HepG2 (cell line): ENCODE measurements around the gene PITRM1. TPM values are rescaled to one million over a fixed set of nuclear protein-coding genes. Genes with fewer than 3 reads are reported as not detected.

ENCODE experiments used
- ATAC-seq: fragments of 200-7000 bp; cut with Tn5 transposase; 3 replicates; pipeline ENCODE4 v1.9.1; 2020; ENCODE audit warnings: mild to moderate bottlenecking, moderate library complexity
- BruUV-seq: library from RNA; stranded (reverse); fragments of 400-500 nt; replicated peaks from 2 replicates; lab custom pipeline; 2021; lab: Mats Ljungman, UMichigan
- CTCF ChIA-PET: fragments of 300-600 bp; formaldehyde crosslinking; extraction: SDS; loops from one replicate; lab custom pipeline; 2021; ENCODE audit warnings: low total read pairs, inconsistent platforms, low intra/inter-chr PET ratio; lab: Yijun Ruan, JAX
- POLR2A ChIA-PET: fragments of 350-600 bp; sonication (Branson Sonifier 250); formaldehyde crosslinking; loops from one replicate; lab custom pipeline; 2020; ENCODE audit warnings: antibody characterized with exemption, inconsistent platforms; lab: Yijun Ruan, JAX
- DNase-seq: peaks from one replicate; pipeline ENCODE4 v3.0.0-alpha.2; 2015; ENCODE audit warnings: low spot score
- FAIRE-seq: peaks from 3 replicates; lab custom pipeline; 2011; peaks lifted over from hg19 to GRCh38; lab: Jason Lieb, UNC
- H2AFZ ChIP-seq: one replicate; pipeline ENCODE4 v1.6.1; 2011; ENCODE audit warnings: low read length, inconsistent platforms
- H3K27ac ChIP-seq: fragments of 300-600 bp; 3 replicates; pipeline ENCODE4 v1.8.0; 2011; ENCODE audit warnings: mixed run types, mild to moderate bottlenecking, mixed read lengths, low read length, inconsistent platforms; ENCODE audit not compliant: insufficient read depth; ENCODE audit errors: extremely low read length
- H3K27me3 ChIP-seq, 2 experiments: fragments of 200-600 bp in 1 of 2; 2 replicates in 1 of 2; 3 replicates in 1 of 2; pipeline versions ENCODE4 v1.6.0 to v1.8.0; 2011; ENCODE audit warnings: low read length in 2 of 2, mild to moderate bottlenecking in 2 of 2, moderate library complexity in 2 of 2, inconsistent platforms in 1 of 2; ENCODE audit not compliant: insufficient read depth in 2 of 2, control insufficient read depth in 1 of 2
- H3K36me3 ChIP-seq, 2 experiments: fragments of 200-600 bp in 1 of 2; replicated peaks in 1 of 2; 2 replicates in 1 of 2; 3 replicates in 1 of 2; pipeline versions ENCODE4 v1.5.1 to v1.8.0; 2011; ENCODE audit warnings: low read length in 2 of 2, inconsistent platforms in 1 of 2; ENCODE audit not compliant: insufficient read depth in 2 of 2, control insufficient read depth in 1 of 2
- H3K4me1 ChIP-seq: 2 replicates; pipeline ENCODE4 v1.5.1; 2012; ENCODE audit warnings: low read length, inconsistent platforms; ENCODE audit not compliant: insufficient read depth
- H3K4me2 ChIP-seq: 2 replicates; pipeline ENCODE4 v1.6.0; 2011; ENCODE audit warnings: low read depth, low read length, inconsistent platforms
- H3K4me3 ChIP-seq, 3 experiments: fragments of 200-600 bp in 1 of 3; sonication (generic), shearing (Covaris generic) in 1 of 3; replicated peaks in 1 of 3; 2 replicates each; pipeline ENCODE4 v1.5.1; 2011 to 2016; ENCODE audit warnings: low read length in 3 of 3, inconsistent platforms in 2 of 3, low read depth in 2 of 3, mild to moderate bottlenecking in 2 of 3, control low read depth in 1 of 3, mixed read lengths in 1 of 3; ENCODE audit not compliant: insufficient read depth in 1 of 3
- H3K79me2 ChIP-seq: one replicate; pipeline ENCODE4 v1.6.1; 2011; ENCODE audit warnings: low read length, inconsistent platforms; ENCODE audit not compliant: insufficient read depth
- H3K9ac ChIP-seq: 2 replicates; pipeline ENCODE4 v1.6.0; 2011; ENCODE audit warnings: mild to moderate bottlenecking, low read depth, low read length, inconsistent platforms; ENCODE audit not compliant: insufficient read depth
- H3K9me3 ChIP-seq: 2 replicates; pipeline ENCODE4 v1.5.1; 2012; ENCODE audit warnings: mild to moderate bottlenecking, low read length
- H4K20me1 ChIP-seq: 2 replicates; pipeline ENCODE4 v1.6.0; 2011; ENCODE audit warnings: inconsistent platforms, mild to moderate bottlenecking, low read length, moderate library complexity; ENCODE audit not compliant: insufficient read depth
- ATF3 ChIP-seq: sonication (generic); formaldehyde crosslinking; IDR thresholded peaks from 2 replicates; pipeline ENCODE4 v1.4.0; 2020; ENCODE audit warnings: missing genetic modification reagents
- HBP1 ChIP-seq: IDR thresholded peaks from 2 replicates; pipeline ENCODE4 v1.6.1; 2016; ENCODE audit warnings: low read depth, control low read depth
- MED8 ChIP-seq: sonication (generic); formaldehyde crosslinking; IDR thresholded peaks from 2 replicates; pipeline ENCODE4 v1.8.1; 2023; ENCODE audit warnings: mild to moderate bottlenecking, missing genetic modification reagents; ENCODE audit not compliant: insufficient replicate concordance
- PHF8 ChIP-seq: sonication (generic); formaldehyde crosslinking; IDR thresholded peaks from 2 replicates; pipeline ENCODE4 v1.5.0; 2020; ENCODE audit warnings: missing genetic modification reagents
- SP1 ChIP-seq, 2 experiments: fragments of 450-650 bp in 1 of 2; sonication (generic) in 1 of 2; formaldehyde crosslinking in 1 of 2; IDR thresholded peaks; 2 replicates each; pipeline versions ENCODE4 v1.4.0 to v1.6.1; 2016 to 2020; ENCODE audit warnings: missing genetic modification reagents in 1 of 2
- STAT6 ChIP-seq: sonication (generic); formaldehyde crosslinking; IDR thresholded peaks from 2 replicates; pipeline ENCODE4 v1.4.0; 2020; ENCODE audit warnings: missing genetic modification reagents, mild to moderate bottlenecking, borderline replicate concordance
- ZNF33A ChIP-seq: sonication (generic); formaldehyde crosslinking; IDR thresholded peaks from 2 replicates; pipeline ENCODE4 v1.5.1; 2020; ENCODE audit warnings: missing genetic modification reagents, mild to moderate bottlenecking, moderate library complexity, borderline replicate concordance
- ZNF780A ChIP-seq: sonication (generic); formaldehyde crosslinking; IDR thresholded peaks from 2 replicates; pipeline ENCODE4 v1.8.0; 2022; ENCODE audit warnings: mild to moderate bottlenecking, missing genetic modification reagents, moderate library complexity
- WGBS: methylation state at CpG from one replicate; pipeline ENCODE4 v1.1.6; 2017; ENCODE audit warnings: low lambda C conversion rate; 5-methylcytosine and 5-hydroxymethylcytosine counted together
- in situ Hi-C: cut with HindIII; loops from 2 replicates; pipeline ENCODE4 v1.10.0; 2017; ENCODE audit warnings: low pct_unique_long_range_greater_than_20kb; ENCODE audit not compliant: extremely low pct_ligation_motif_present
- intact Hi-C: fragments of 100-400 bp; cut with micrococcal nuclease; formaldehyde crosslinking; loops from one replicate; pipeline ENCODE4 v1.10.0; 2022; ENCODE audit not compliant: unreplicated experiment
- polyA plus RNA-seq, 8 experiments: library from polyadenylated mRNA; depleted of rRNA in 3 of 8; stranded (reverse) in 7 of 8; unstranded in 1 of 8; fragments of >200 nt; fragmentation: Illumina TruSeq in 4 of 8; extraction: Trizol in 4 of 8; gene quantifications; 2 replicates each; pipeline versions ENCODE4 v1.2.1 to v1.2.3, GENCODE V29; 2011 to 2016; ENCODE audit warnings: low read depth in 4 of 8, missing spikeins in 1 of 8, mixed read lengths in 1 of 8; ENCODE audit not compliant: insufficient read depth in 1 of 8
- total RNA-seq, 5 experiments: library from RNA; depleted of rRNA; stranded (reverse); fragments of >200 nt; fragmentation: Illumina TruSeq; extraction: Trizol; gene quantifications; 2 replicates each; pipeline ENCODE4 v1.2.3, GENCODE V29; 2016; ENCODE audit warnings: low read depth in 1 of 5
- TF ChIP-seq, protein P1 (sequence below): sonication (generic); formaldehyde crosslinking; IDR thresholded peaks from 2 replicates; pipeline ENCODE4 v1.4.0; 2020; ENCODE audit warnings: mild to moderate bottlenecking, missing genetic modification reagents, borderline replicate concordance
- TF ChIP-seq, protein P2 (sequence below): sonication (generic); formaldehyde crosslinking; IDR thresholded peaks from 2 replicates; pipeline ENCODE4 v1.4.0; 2020; ENCODE audit warnings: missing genetic modification reagents

PITRM1 gene
- total and polyA plus RNA-seq, 2 of the 13 experiments (the other 11 are each of a cell fraction or from before 2014, with no cell fraction given) = 16.4 to 29.0 TPM

- no peaks in the 10 kb centered on the region for H3K9me3 ChIP-seq
- ATAC-seq = no peak
- no peak overlapping the region for H3K9ac ChIP-seq
- no peak for FAIRE-seq
- no peaks in the 10 kb centered on the region; a peak in 1 of 5 replicates for H3K27me3 ChIP-seq
- in situ Hi-C loops = no loop called here
- no peak overlapping the region for H3K27ac ChIP-seq
- peaks cover 39% of the 10 kb centered on the region for H3K4me1 ChIP-seq
- 86% methylated on average over 9 of the region's 9 CpGs for WGBS
- no peaks in the 10 kb centered on the region for H3K36me3 ChIP-seq
- ChIA-PET CTCF (no interaction called here), POLR2A (no interaction called here)
- intact Hi-C loops = no loop called here
- no peak overlapping the region for H3K4me2 ChIP-seq
- no TSS peak for BruUV-seq
- H2AFZ ChIP-seq = no peak overlapping the region
- H3K79me2 ChIP-seq = no peaks in the 10 kb centered on the region
- DNase-seq = no peak
- no peaks in the 10 kb centered on the region for H4K20me1 ChIP-seq
- no peak overlapping the region for H3K4me3 ChIP-seq
- TF ChIP-seq ZNF780A (CRISPR knock-in tag) (no peak), STAT6 (CRISPR knock-in tag) (no peak), ZNF33A (no peak), MED8 (CRISPR knock-in tag) (no peak), PHF8 (CRISPR knock-in tag) (no peak), ATF3 (no peak), HBP1 (CRISPR knock-in tag) (no peak), SP1 (IDR thresholded peaks at IDR 0.05) (no peak), SP1 (CRISPR knock-in tag; IDR thresholded peaks at IDR 0.05) (no peak)
- TF ChIP-seq, protein P1, sequence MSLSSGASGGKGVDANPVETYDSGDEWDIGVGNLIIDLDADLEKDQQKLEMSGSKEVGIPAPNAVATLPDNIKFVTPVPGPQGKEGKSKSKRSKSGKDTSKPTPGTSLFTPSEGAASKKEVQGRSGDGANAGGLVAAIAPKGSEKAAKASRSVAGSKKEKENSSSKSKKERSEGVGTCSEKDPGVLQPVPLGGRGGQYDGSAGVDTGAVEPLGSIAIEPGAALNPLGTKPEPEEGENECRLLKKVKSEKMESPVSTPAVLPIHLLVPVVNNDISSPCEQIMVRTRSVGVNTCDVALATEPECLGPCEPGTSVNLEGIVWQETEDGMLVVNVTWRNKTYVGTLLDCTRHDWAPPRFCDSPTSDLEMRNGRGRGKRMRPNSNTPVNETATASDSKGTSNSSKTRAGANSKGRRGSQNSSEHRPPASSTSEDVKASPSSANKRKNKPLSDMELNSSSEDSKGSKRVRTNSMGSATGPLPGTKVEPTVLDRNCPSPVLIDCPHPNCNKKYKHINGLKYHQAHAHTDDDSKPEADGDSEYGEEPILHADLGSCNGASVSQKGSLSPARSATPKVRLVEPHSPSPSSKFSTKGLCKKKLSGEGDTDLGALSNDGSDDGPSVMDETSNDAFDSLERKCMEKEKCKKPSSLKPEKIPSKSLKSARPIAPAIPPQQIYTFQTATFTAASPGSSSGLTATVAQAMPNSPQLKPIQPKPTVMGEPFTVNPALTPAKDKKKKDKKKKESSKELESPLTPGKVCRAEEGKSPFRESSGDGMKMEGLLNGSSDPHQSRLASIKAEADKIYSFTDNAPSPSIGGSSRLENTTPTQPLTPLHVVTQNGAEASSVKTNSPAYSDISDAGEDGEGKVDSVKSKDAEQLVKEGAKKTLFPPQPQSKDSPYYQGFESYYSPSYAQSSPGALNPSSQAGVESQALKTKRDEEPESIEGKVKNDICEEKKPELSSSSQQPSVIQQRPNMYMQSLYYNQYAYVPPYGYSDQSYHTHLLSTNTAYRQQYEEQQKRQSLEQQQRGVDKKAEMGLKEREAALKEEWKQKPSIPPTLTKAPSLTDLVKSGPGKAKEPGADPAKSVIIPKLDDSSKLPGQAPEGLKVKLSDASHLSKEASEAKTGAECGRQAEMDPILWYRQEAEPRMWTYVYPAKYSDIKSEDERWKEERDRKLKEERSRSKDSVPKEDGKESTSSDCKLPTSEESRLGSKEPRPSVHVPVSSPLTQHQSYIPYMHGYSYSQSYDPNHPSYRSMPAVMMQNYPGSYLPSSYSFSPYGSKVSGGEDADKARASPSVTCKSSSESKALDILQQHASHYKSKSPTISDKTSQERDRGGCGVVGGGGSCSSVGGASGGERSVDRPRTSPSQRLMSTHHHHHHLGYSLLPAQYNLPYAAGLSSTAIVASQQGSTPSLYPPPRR (CRISPR knock-in tag) = no peak
- TF ChIP-seq, protein P2, sequence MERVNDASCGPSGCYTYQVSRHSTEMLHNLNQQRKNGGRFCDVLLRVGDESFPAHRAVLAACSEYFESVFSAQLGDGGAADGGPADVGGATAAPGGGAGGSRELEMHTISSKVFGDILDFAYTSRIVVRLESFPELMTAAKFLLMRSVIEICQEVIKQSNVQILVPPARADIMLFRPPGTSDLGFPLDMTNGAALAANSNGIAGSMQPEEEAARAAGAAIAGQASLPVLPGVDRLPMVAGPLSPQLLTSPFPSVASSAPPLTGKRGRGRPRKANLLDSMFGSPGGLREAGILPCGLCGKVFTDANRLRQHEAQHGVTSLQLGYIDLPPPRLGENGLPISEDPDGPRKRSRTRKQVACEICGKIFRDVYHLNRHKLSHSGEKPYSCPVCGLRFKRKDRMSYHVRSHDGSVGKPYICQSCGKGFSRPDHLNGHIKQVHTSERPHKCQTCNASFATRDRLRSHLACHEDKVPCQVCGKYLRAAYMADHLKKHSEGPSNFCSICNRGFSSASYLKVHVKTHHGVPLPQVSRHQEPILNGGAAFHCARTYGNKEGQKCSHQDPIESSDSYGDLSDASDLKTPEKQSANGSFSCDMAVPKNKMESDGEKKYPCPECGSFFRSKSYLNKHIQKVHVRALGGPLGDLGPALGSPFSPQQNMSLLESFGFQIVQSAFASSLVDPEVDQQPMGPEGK (CRISPR knock-in tag) = no peak
These were observed 75.4 kb downstream of the PITRM1 start for GRCh38 chr10:3097160-3097559.
